ENCODE data around the gene FILIP1L.

GRCh38 chr3:99921377-99921695 lies 193.0 kb downstream of the FILIP1L start:
- no peak for TF ChIP-seq IRF3 (IDR thresholded peaks at IDR 0.05; ENCODE audit: low read depth, low read length)
- TF ChIP-seq JUND (IDR thresholded peaks at IDR 0.05) = no peak
- no peak for TF ChIP-seq CTCF (IDR thresholded peaks at IDR 0.05)
- no peak for TF ChIP-seq RCOR1 (IDR thresholded peaks at IDR 0.05; ENCODE audit: low read length)
- no peak for TF ChIP-seq POLR2AphosphoS5 (IDR thresholded peaks at IDR 0.05; ENCODE audit: low read depth, low read length)
- no peak for TF ChIP-seq TAF1 (IDR thresholded peaks at IDR 0.05; ENCODE audit: borderline replicate concordance, low read depth, low read length)
- TF ChIP-seq RFX5 (IDR thresholded peaks at IDR 0.05; ENCODE audit: low read length) = no peak
- TF ChIP-seq ZBTB33 (IDR thresholded peaks at IDR 0.05; ENCODE audit: borderline replicate concordance, low read depth) = no peak
- no peak for TF ChIP-seq FOXJ3 (CRISPR knock-in tag; IDR thresholded peaks at IDR 0.05)
- no peak for TF ChIP-seq RXRA (IDR thresholded peaks at IDR 0.05; ENCODE audit: borderline replicate concordance, low read depth)

Data from SK-N-SH (cell line).